Stimulated activated naive CD8-positive, alpha-beta T cell treated with anti-CD3 and anti-CD28 coated beads, Interleukin-15, amount 100 ng/mL, for 72 hours (primary cell): ENCODE data around the gene MACROD2.
"Not testable (repeated sequence)": the region's sequence is repeated elsewhere in the genome, so short reads cannot be mapped to it uniquely, and the experiment has no call there.

ENCODE experiments used
- ATAC-seq: fragments of 150-1000 bp; cut with Tn5 transposase; 2 replicates; pipeline ENCODE4 v1.10.0; 2021; ENCODE audit warnings: mild to moderate bottlenecking, moderate library complexity
- DNase-seq, 2 donors: peaks; one replicate each; pipeline ENCODE4 v3.0.0; 2021 to 2022
- H3K27ac Mint-ChIP-seq, 2 donors: one replicate each; pipeline ENCODE4 v1.8.0; 2022; ENCODE audit warnings: mild to moderate bottlenecking in 2 of 2, mixed read lengths in 2 of 2, moderate library complexity in 2 of 2
- H3K27me3 Mint-ChIP-seq: one replicate; pipeline ENCODE4 v1.8.0; 2022; ENCODE audit warnings: mixed read lengths
- H3K4me1 Mint-ChIP-seq: one replicate; pipeline ENCODE4 v1.8.0; 2022; ENCODE audit warnings: mild to moderate bottlenecking, mixed read lengths
- H3K4me3 Mint-ChIP-seq, 2 donors: one replicate each; pipeline ENCODE4 v1.8.0; 2022; ENCODE audit warnings: mild to moderate bottlenecking in 2 of 2, mixed read lengths in 2 of 2, moderate library complexity in 1 of 2
- H3K9me3 Mint-ChIP-seq, 2 donors: one replicate each; pipeline ENCODE4 v1.8.0; 2022; ENCODE audit warnings: mixed read lengths in 2 of 2

MACROD2 gene

DNA sequence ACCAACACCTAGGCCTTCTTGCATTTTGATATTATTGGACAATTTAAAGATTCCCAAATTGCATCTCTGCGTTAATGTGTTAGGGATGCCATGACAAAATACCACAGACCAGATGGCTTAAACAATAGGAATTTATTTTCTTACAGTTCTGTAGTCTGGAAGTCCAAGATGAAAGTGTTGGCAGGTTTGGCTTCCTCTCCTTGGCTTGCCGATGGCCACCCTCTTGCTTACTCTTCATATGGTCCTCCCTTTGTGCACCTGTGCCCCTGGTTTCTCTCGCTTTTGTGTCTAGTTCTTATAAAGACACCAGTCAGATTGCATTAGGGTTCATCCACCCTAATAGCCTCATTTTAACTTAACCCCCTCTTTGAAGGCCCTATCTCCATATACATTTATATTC lies 1184.5 kb downstream of the MACROD2 start:
- Mint-ChIP-seq H3K4me3 (no peak overlapping the region), H3K4me1 (no peaks in the 10 kb centered on the region), H3K27ac (no peak overlapping the region), H3K27me3 (no peaks in the 10 kb centered on the region), H3K9me3 (peaks cover 0 to 12% of the 10 kb centered on the region in 2 donors)
- ATAC-seq: no peak
- DNase-seq: no peak

DNA sequence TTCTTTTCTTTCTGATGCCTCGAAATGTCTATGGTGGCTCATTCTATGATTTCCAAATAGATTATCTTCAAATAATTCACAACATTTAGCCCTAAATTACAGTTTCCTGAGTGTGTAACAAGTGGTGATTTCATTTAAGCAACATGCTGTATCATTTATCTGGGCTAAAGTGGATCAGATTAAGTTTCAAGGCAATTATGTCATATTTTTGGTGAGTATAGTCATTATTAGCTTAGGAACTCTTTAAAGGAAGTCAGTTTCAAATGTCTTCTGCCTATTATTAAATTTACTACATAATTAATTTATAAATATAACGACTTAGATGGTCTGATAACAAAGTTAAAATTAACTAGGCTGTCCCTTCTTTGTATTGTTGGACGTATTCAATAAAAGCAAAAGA lies 1190.0 kb downstream of the MACROD2 start:
- Mint-ChIP-seq H3K27me3 (no peaks in the 10 kb centered on the region), H3K27ac (no peak overlapping the region), H3K9me3 (no peaks in the 10 kb centered on the region), H3K4me1 (no peaks in the 10 kb centered on the region), H3K4me3 (no peak overlapping the region)
- no peak for ATAC-seq
- no peak for DNase-seq

- H3K4me1 Mint-ChIP-seq: no peaks in the 10 kb centered on the region
- H3K27ac Mint-ChIP-seq: no peak overlapping the region
Measured at GRCh38 chr20:15185913-15186312, 1190.6 kb downstream of the MACROD2 start.

GRCh38 chr20:15187612-15188011 lies 1192.3 kb downstream of the MACROD2 start:
- ATAC-seq (no peak), DNase-seq (no peak)
- Mint-ChIP-seq H3K4me3 (no peak overlapping the region), H3K4me1 (no peaks in the 10 kb centered on the region), H3K9me3 (no peaks in the 10 kb centered on the region), H3K27ac (no peak overlapping the region), H3K27me3 (no peaks in the 10 kb centered on the region)

More at GRCh38 chr20:15185913-15186312, 1190.6 kb downstream of the MACROD2 start:
- ATAC-seq (no peak), DNase-seq (no peak)
- no peak overlapping the region for H3K4me3 Mint-ChIP-seq
- no peaks in the 10 kb centered on the region for H3K27me3 Mint-ChIP-seq
- no peaks in the 10 kb centered on the region for H3K9me3 Mint-ChIP-seq

GRCh38 chr20:15188415-15188814 lies 1193.1 kb downstream of the MACROD2 start:
- no peaks in the 10 kb centered on the region for H3K27me3 Mint-ChIP-seq
- DNase-seq (no peak), ATAC-seq (no peak)
- no peaks in the 10 kb centered on the region for H3K4me1 Mint-ChIP-seq
- no peak overlapping the region for H3K27ac Mint-ChIP-seq
- no peaks in the 10 kb centered on the region for H3K9me3 Mint-ChIP-seq
- H3K4me3 Mint-ChIP-seq: no peak overlapping the region

DNA sequence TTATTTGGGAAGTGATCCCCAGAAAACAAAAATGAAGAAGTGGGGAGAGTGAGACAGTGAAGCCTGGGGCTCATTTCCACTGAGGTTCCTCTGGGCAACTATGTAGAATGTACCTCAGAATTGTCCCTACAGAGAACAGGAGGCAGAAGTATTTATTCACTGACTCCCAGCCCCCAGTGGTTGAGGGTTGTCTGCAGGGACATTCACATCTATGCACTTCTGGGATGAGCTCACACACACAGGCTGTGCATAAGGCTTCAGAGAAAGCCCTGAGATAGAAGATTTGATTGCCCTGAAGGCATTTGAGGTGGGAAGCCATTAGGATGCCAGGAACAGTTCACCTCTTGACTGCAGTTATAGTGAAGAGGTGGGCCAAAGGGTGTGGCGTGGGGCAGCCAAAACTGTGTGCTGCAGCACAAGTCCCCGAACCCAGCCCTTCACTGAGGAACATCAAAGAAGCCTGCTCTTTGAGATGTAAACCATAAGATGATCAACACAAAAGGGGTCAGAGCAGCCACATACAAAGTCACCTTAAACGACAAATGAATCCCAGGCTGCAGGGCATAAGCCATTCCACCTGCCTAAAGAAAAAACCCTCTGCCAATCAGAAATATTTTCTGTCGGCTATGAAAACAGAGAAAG lies 1195.9 kb downstream of the MACROD2 start:
- DNase-seq (no peak), ATAC-seq (no peak)
- no peaks in the 10 kb centered on the region for H3K9me3 Mint-ChIP-seq
- no peaks in the 10 kb centered on the region for H3K27me3 Mint-ChIP-seq
- no peak overlapping the region for H3K27ac Mint-ChIP-seq
- no peak overlapping the region for H3K4me3 Mint-ChIP-seq
- H3K4me1 Mint-ChIP-seq: no peaks in the 10 kb centered on the region

DNA sequence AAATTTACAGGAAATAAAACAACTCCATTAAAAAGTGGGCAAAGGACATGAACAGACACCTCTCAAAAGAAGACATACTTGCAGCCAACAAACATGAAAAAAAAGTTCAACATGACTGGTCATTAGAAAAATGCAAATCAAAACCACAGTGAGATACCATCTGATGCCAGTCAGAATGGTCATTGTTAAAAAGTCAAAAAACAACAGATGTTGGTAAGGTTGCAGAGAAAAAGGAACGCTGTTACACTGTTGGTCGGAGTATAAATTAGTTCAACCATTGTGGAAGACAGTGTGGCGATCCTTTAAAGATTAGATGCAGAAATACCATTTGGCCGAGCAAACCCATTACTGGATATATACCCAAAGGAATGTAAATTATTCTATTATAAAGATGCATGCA lies 1200.1 kb downstream of the MACROD2 start:
- Mint-ChIP-seq H3K9me3 (no peaks in the 10 kb centered on the region), H3K27me3 (no peaks in the 10 kb centered on the region), H3K27ac (no peak overlapping the region), H3K4me1 (no peaks in the 10 kb centered on the region), H3K4me3 (no peak overlapping the region)
- DNase-seq (no peak), ATAC-seq (no peak)

DNA sequence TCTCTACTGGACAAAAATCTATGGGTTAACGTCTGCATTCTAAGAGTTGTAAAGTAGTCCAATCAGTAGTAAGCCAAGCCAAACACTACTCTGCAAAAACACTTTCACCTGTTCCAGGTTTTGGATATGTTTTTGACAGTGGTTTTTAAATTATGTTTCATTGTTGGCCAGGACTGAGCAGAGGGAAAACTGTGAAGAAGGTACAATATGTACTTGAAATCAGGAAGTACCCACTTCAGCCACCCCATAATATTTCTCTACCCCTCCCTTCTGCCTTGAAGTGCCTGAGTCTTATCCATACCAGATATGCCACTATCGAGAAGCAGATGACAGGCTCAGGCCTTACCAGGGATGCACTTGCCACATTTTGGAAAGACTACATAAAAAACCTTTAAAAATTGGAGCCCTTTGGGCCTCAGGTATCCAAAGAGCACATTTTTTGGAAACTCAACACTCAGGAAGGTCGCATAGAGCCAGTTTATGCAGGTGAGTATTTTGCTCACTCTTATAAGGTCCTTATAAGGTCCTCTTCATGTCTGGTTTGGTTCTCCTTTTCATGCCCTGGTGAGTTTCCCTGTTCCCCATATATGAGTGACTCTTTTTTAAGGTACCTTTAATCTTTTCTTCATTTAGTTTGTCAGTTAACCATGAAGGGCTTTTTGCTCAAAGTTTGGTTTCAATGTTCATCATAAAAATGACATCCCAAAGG lies 1201.4 kb downstream of the MACROD2 start:
- Mint-ChIP-seq H3K9me3 (no peaks in the 10 kb centered on the region), H3K27ac (no peak overlapping the region), H3K27me3 (no peaks in the 10 kb centered on the region), H3K4me3 (no peak overlapping the region), H3K4me1 (no peaks in the 10 kb centered on the region)
- no peak for DNase-seq
- no peak for ATAC-seq

- not testable (repeated sequence) for H3K4me1 Mint-ChIP-seq, H3K27me3 Mint-ChIP-seq
Measured at GRCh38 chr20:15198017-15198416, 1202.7 kb downstream of the MACROD2 start.

GRCh38 chr20:15199698-15200097 lies 1204.4 kb downstream of the MACROD2 start:
- H3K4me3 Mint-ChIP-seq: no peak overlapping the region
- H3K4me1 Mint-ChIP-seq: no peaks in the 10 kb centered on the region
- DNase-seq (no peak), ATAC-seq (peak; percentile 49)
- H3K9me3 Mint-ChIP-seq: peaks cover 0 to 4% of the 10 kb centered on the region in 2 donors
- H3K27me3 Mint-ChIP-seq: no peaks in the 10 kb centered on the region
- H3K27ac Mint-ChIP-seq: peak overlapping the region; percentile 68 to 93

More at GRCh38 chr20:15198017-15198416, 1202.7 kb downstream of the MACROD2 start:
- ATAC-seq, H3K27ac Mint-ChIP-seq, H3K4me3 Mint-ChIP-seq, DNase-seq, H3K9me3 Mint-ChIP-seq: not testable (repeated sequence)

- H3K4me3 Mint-ChIP-seq: no peak overlapping the region
- DNase-seq (no peak), ATAC-seq (peak; percentile 92)
- peak overlapping the region; percentile 82 to 93 for H3K27ac Mint-ChIP-seq
- no peaks in the 10 kb centered on the region for H3K4me1 Mint-ChIP-seq
- peaks cover 0 to 4% of the 10 kb centered on the region in 2 donors for H3K9me3 Mint-ChIP-seq
- no peaks in the 10 kb centered on the region for H3K27me3 Mint-ChIP-seq
Measured at GRCh38 chr20:15200147-15200565, 1204.8 kb downstream of the MACROD2 start.

DNA sequence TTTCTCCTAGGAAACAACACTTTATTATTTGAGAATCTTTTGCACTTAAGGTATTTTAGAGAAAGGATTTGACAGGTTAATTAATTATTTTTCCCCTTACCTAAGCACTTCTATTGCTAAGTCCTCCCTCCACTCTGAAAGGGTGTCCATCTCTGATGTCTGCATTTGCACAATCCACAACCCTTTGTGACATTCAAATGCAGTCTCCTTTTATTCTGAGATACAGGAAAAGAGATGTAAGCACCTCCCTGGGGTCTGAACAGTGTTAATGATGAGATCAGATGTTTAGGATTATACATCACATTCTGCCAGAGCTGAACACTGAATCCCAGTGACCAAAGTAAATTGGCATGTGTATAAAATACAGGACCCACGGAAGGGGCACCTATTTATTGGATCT lies 1206.3 kb downstream of the MACROD2 start:
- H3K9me3 Mint-ChIP-seq: peaks cover 0 to 4% of the 10 kb centered on the region in 2 donors
- H3K4me1 Mint-ChIP-seq: no peaks in the 10 kb centered on the region
- no peaks in the 10 kb centered on the region for H3K27me3 Mint-ChIP-seq
- H3K27ac Mint-ChIP-seq: no peak overlapping the region
- DNase-seq: no peak
- ATAC-seq: no peak
- H3K4me3 Mint-ChIP-seq: no peak overlapping the region

GRCh38 chr20:15204234-15204633 lies 1208.9 kb downstream of the MACROD2 start:
- Mint-ChIP-seq H3K27ac (no peak overlapping the region), H3K27me3 (no peaks in the 10 kb centered on the region), H3K9me3 (peaks cover 7 to 15% of the 10 kb centered on the region in 2 donors), H3K4me3 (no peak overlapping the region), H3K4me1 (no peaks in the 10 kb centered on the region)
- no peak for ATAC-seq
- DNase-seq: no peak

- DNase-seq (no peak), ATAC-seq (no peak)
- no peaks in the 10 kb centered on the region for H3K4me1 Mint-ChIP-seq
- no peak overlapping the region for H3K27ac Mint-ChIP-seq
- peaks cover 7 to 15% of the 10 kb centered on the region in 2 donors for H3K9me3 Mint-ChIP-seq
- H3K27me3 Mint-ChIP-seq: no peaks in the 10 kb centered on the region
- no peak overlapping the region for H3K4me3 Mint-ChIP-seq
Measured at GRCh38 chr20:15205028-15205427, 1209.7 kb downstream of the MACROD2 start.

DNA sequence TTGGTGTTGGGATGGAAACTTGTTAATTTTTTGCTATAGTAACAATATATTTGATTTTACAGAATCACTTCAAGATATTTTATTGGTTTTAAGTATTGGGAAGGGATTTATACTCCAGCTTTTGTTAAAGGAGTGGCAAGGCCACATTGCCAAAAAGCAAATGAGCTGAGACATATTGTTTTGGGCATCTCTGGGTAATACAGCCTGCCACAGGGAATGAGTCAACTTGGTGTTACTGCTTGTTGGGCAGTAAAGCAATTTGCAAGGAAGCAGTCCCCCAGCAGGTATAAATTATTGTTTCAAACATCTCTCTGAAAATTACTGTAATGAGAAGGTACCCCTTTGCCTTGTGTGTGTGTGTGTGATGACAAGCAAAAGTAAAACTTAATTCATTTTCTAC lies 1210.4 kb downstream of the MACROD2 start:
- no peak for ATAC-seq
- Mint-ChIP-seq H3K4me3 (no peak overlapping the region), H3K9me3 (peaks cover 13 to 15% of the 10 kb centered on the region in 2 donors), H3K27me3 (no peaks in the 10 kb centered on the region), H3K27ac (no peak overlapping the region), H3K4me1 (no peaks in the 10 kb centered on the region)
- DNase-seq: no peak

- Mint-ChIP-seq H3K9me3 (peaks cover 17 to 39% of the 10 kb centered on the region in 2 donors), H3K27ac (no peak overlapping the region), H3K4me1 (no peaks in the 10 kb centered on the region), H3K4me3 (no peak overlapping the region), H3K27me3 (no peaks in the 10 kb centered on the region)
- DNase-seq (no peak), ATAC-seq (no peak)
Measured at GRCh38 chr20:15209537-15209936, 1214.2 kb downstream of the MACROD2 start.
